Stimulated activated CD8-positive, alpha-beta memory T cell treated with anti-CD3 and anti-CD28 coated beads, Interleukin-4, amount 100 ng/mL, for 4 hours (primary cell): Measurements from ENCODE around the gene CELA2B.
A peak's percentile ranks its signal among the peaks of the same experiment; 100 is the strongest.
"Not testable (repeated sequence)": the region's sequence is repeated elsewhere in the genome, so short reads cannot be mapped to it uniquely, and the experiment has no call there.

ENCODE experiments used
- DNase-seq, 2 donors: peaks; one replicate each; pipeline ENCODE4 v3.0.0-alpha.2; 2020; ENCODE audit warnings: low read depth in 2 of 2, low spot score in 1 of 2

CELA2B gene

GRCh38 chr1:15475752-15476314, at the start of gene CELA2B:
Gene CELA2B, plus strand, starts transcription at chr1:15476104. Its CDS starts 22 bp downstream, at chr1:15476126.
- no peak for DNase-seq

GRCh38 chr1:15426492-15427279, 49.2 kb upstream of the CELA2B start:
- DNase-seq = no peak

GRCh38 chr1:15427280-15427666, 48.6 kb upstream of the CELA2B start:
- no peak for DNase-seq

- DNase-seq = not testable (repeated sequence)
Observed at GRCh38 chr1:15428252-15428651, 47.7 kb upstream of the CELA2B start.

- no peak for DNase-seq
Observed at GRCh38 chr1:15428815-15429435, 47.0 kb upstream of the CELA2B start.

- DNase-seq = no peak
Observed at GRCh38 chr1:15429701-15430149, 46.2 kb upstream of the CELA2B start.

- DNase-seq = peak; percentile 39 to 69
Observed at GRCh38 chr1:15430787-15431570, 44.9 kb upstream of the CELA2B start.

- no peak for DNase-seq
Observed at GRCh38 chr1:15431571-15431948, 44.3 kb upstream of the CELA2B start.

GRCh38 chr1:15432324-15432723, 43.6 kb upstream of the CELA2B start:
- DNase-seq = no peak

- DNase-seq = no peak
Observed at GRCh38 chr1:15433471-15433870, 42.4 kb upstream of the CELA2B start.

- not testable (repeated sequence) for DNase-seq
Observed at GRCh38 chr1:15434739-15435138, 41.2 kb upstream of the CELA2B start.

GRCh38 chr1:15435239-15436077, 40.4 kb upstream of the CELA2B start:
- no peak for DNase-seq

- DNase-seq = no peak
Observed at GRCh38 chr1:15436881-15437442, 38.9 kb upstream of the CELA2B start.

- no peak for DNase-seq
Observed at GRCh38 chr1:15439325-15439724, 36.6 kb upstream of the CELA2B start.

GRCh38 chr1:15440357-15440756, 35.5 kb upstream of the CELA2B start:
- no peak for DNase-seq

- no peak for DNase-seq
Observed at GRCh38 chr1:15441247-15441646, 34.7 kb upstream of the CELA2B start.

- no peak for DNase-seq
Observed at GRCh38 chr1:15442119-15442518, 33.8 kb upstream of the CELA2B start.

GRCh38 chr1:15442759-15443158, 33.1 kb upstream of the CELA2B start:
- no peak for DNase-seq

- DNase-seq = no peak
Observed at GRCh38 chr1:15443281-15443680, 32.6 kb upstream of the CELA2B start.
